HFF-Myc (cell line): ENCODE data around the gene NUDT22.

Experiments
- DNase-seq: peaks from one replicate; pipeline ENCODE4 v3.0.0-alpha.2; 2011; ENCODE audit warnings: low read depth; ENCODE audit errors: extremely low read depth
- H3K4me3 ChIP-seq: replicated peaks from 2 replicates; pipeline ENCODE4 v1.5.1; 2011; ENCODE audit warnings: low read depth, mild to moderate bottlenecking, control low read depth, low read length
- CTCF ChIP-seq: IDR thresholded peaks from 2 replicates; pipeline ENCODE4 v1.5.1; 2012; ENCODE audit warnings: mild to moderate bottlenecking, low read depth, low read length, control low read depth; ENCODE audit errors: missing control alignments

NUDT22 gene

DNA sequence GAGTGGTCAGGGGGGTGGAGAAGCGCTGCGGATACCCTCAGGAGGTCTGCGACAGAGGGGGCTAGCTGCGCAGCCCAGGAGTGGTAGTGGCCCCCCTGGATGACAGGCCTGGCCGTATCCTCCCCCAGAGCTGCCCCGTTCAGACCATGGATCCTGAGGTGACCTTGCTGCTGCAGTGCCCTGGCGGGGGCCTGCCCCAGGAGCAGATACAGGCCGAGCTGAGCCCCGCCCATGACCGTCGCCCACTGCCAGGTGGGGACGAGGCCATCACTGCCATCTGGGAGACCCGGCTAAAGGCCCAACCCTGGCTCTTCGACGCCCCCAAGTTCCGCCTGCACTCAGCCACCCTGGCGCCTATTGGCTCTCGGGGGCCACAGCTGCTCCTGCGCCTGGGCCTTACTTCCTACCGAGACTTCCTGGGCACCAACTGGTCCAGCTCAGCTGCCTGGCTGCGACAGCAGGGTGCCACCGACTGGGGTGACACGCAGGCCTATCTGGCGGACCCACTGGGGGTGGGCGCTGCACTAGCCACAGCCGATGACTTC lies 505 bp downstream of the NUDT22 start:
- no peak for DNase-seq

DNA sequence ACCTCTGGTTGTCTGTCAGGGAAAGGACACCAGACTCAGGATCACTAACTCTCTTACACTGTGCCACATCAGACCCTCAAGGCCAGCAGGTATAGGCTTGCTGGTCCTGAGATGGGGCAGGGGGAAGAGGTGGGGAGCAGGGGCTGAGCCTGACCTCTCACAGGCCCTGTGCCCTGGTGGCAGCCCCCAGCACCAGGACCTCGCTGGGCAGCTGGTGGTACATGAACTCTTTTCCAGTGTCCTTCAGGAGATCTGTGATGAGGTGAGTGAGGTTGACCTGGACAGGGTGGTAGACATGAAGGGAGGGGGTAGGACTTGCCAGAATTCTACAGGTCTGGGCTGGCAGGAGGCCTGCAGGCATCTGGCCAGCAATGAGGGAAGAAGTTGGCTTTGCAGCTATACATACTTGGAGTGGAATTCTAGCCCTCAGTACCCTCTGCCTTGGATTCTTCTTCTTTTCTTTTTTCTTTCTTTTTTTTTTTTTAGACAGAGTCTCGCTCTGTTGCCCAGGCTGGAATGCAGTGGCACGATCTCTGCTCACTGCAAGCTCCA lies 1.4 kb downstream of the NUDT22 start:
- H3K4me3 ChIP-seq, result peak overlapping the region; percentile 84
- TF ChIP-seq CTCF, result no peak
- DNase-seq, result no peak

More for the DNA sequence above, 505 bp downstream of the NUDT22 start:
- no peak for TF ChIP-seq CTCF
- H3K4me3 ChIP-seq, result peak overlapping the region; percentile 84

DNA sequence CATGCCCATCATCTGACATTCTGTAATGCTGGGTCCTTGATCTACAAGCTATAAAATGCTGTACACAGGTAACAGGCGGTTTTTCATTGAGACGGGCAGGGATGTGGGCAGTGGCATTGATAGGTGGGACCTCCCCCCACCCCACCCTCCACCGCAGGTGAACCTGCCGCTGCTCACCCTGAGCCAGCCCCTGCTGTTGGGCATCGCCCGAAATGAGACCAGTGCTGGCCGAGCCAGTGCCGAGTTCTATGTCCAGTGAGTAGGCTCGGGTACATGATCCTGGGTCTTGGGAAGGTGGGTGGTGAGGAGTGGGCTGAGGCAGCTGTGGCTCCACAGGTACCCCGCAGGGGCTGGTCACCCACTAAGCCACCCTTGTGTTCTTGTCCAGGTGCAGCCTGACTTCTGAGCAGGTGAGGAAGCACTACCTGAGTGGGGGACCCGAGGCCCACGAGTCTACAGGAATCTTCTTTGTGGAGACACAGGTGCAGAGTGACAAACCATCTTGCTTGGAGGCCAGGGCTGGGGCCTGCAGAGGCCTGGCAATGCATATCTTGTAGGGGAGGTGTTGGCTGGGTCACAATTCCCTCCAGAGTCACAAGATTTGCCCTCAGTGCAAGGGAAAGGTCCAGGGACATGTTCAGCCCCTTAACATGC lies 3.1 kb downstream of the NUDT22 start:
- no peak for DNase-seq
- peak overlapping the region; percentile 59; the same call in 1 of the 2 replicates for H3K4me3 ChIP-seq
- TF ChIP-seq CTCF, result no peak

- H3K4me3 ChIP-seq, result peak overlapping the region; percentile 59
- no peak for TF ChIP-seq CTCF
- no peak for DNase-seq
These were observed 3.7 kb downstream of the NUDT22 start for GRCh38 chr11:64229744-64230170.

- peak within 1 kb of the TSS; percentile 59 for H3K4me3 ChIP-seq
- DNase-seq, result no peak
- no peak for TF ChIP-seq CTCF
These were observed 4.3 kb downstream of the NUDT22 start, which contains the start of gene DNAJC4 for GRCh38 chr11:64230171-64230984. Gene DNAJC4, plus strand, starts transcription at chr11:64230548. Its CDS starts 307 bp downstream, at chr11:64230855.

DNA sequence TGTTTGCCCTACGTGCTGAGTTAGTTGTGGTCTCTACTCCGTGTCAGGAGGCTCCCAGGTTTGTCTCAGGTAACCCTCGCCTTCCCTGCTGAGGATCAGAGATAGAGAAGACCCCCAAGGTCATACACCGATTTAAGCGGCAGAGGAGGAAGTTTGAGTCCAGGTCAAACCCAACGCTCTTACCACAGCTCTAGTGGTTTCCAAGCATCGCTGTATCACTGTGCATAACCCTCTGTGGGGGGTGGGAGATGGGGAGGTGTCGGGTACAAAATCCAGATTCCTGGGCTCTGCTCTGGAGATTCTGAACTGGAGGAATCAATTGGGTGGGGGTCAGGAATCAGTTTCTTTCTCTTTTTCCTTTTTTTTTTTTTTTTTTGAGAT lies 4.9 kb downstream of the NUDT22 start:
- DNase-seq, result no peak
- peak overlapping the region; percentile 59 for H3K4me3 ChIP-seq
- TF ChIP-seq CTCF, result no peak
